DOHH2 (cell line): ENCODE results near the gene DGKE.

ENCODE experiments used
- H3F3A ChIP-seq: fragments of 200-600 bp; sonication (generic), shearing (Covaris generic); 2 replicates; pipeline ENCODE4 v1.6.0; 2016; ENCODE audit warnings: antibody characterized with exemption, mild to moderate bottlenecking; ENCODE audit not compliant: control insufficient read depth, insufficient read depth
- H3K27ac ChIP-seq: fragments of 200-600 bp; sonication (generic); 2 replicates; pipeline ENCODE4 v1.5.1; 2014; ENCODE audit warnings: low read depth, mild to moderate bottlenecking, low read length, moderate library complexity
- H3K27me3 ChIP-seq: fragments of 200-600 bp; sonication (generic); 2 replicates; pipeline ENCODE4 v1.6.1; 2014; ENCODE audit warnings: mild to moderate bottlenecking, low read length, mixed read lengths; ENCODE audit not compliant: control insufficient read depth
- H3K36me3 ChIP-seq: fragments of 200-600 bp; sonication (generic); 2 replicates; pipeline ENCODE4 v1.6.1; 2014; ENCODE audit warnings: mild to moderate bottlenecking, low read length, moderate library complexity, mixed read lengths; ENCODE audit not compliant: control insufficient read depth
- H3K4me1 ChIP-seq: fragments of 200-600 bp; sonication (generic); 2 replicates; pipeline ENCODE4 v1.6.1; 2014; ENCODE audit warnings: mild to moderate bottlenecking, low read length, mixed read lengths; ENCODE audit not compliant: control insufficient read depth
- H3K4me2 ChIP-seq: fragments of 200-600 bp; sonication (generic); 2 replicates; pipeline ENCODE4 v1.6.0; 2014; ENCODE audit warnings: mild to moderate bottlenecking, low read length, moderate library complexity
- H3K4me3 ChIP-seq: fragments of 200-600 bp; sonication (generic); 2 replicates; pipeline ENCODE4 v1.5.1; 2014; ENCODE audit warnings: mild to moderate bottlenecking, low read length, mixed read lengths
- H3K79me2 ChIP-seq: fragments of 200-600 bp; sonication (generic); 2 replicates; pipeline ENCODE4 v1.6.1; 2014; ENCODE audit warnings: mild to moderate bottlenecking, low read length, mixed read lengths; ENCODE audit not compliant: control insufficient read depth
- H3K9me2 ChIP-seq: fragments of 200-600 bp; sonication (generic); replicated peaks from 2 replicates; pipeline ENCODE4 v1.6.1; 2014; ENCODE audit warnings: mild to moderate bottlenecking, low read length, mixed read lengths; ENCODE audit not compliant: control insufficient read depth
- H3K9me3 ChIP-seq: fragments of 200-600 bp; sonication (generic); 2 replicates; pipeline ENCODE4 v1.6.1; 2014; ENCODE audit warnings: antibody characterized with exemption, low read length, mixed read lengths; ENCODE audit not compliant: control insufficient read depth, insufficient read depth
- H4K20me1 ChIP-seq: fragments of 200-600 bp; sonication (generic); 2 replicates; pipeline ENCODE4 v1.6.0; 2014; ENCODE audit warnings: low read depth, mild to moderate bottlenecking, antibody characterized with exemption, low read length, moderate library complexity; ENCODE audit not compliant: control insufficient read depth, insufficient read depth
- CTCF ChIP-seq: fragments of 200-600 bp; sonication (generic); IDR thresholded peaks from one replicate; pipeline ENCODE4 v1.5.1; 2014; ENCODE audit warnings: antibody characterized with exemption, mild to moderate bottlenecking, low read depth, low read length; ENCODE audit not compliant: poor library complexity, severe bottlenecking
- EZH2phosphoT487 ChIP-seq: fragments of 200-600 bp; sonication (generic); IDR thresholded peaks from 2 replicates; pipeline ENCODE4 v1.6.1; 2017; ENCODE audit warnings: borderline replicate concordance, mild to moderate bottlenecking, antibody characterized with exemption, low read length, moderate library complexity, mixed read lengths

Gene DGKE

DNA sequence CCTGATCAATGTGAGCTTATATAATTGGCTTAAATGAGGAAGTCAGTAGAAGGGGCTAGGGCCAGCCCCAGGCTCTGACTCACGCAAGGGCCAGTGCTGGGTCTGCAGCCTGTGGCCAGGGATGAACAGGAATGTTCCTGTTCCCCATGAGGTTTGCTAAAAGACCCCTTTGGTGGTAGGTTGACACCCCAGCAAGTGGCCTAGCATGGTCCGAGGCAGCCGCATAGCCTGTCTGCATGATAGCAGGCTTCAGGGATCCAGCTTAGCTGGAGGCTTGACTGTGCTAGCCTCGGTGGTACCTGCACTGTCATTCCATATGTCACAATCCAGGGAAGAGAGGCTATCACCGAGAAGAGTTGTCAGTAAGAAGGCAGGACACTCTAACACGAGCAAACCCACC is 56.4 kb downstream of the DGKE start:
- TF ChIP-seq EZH2phosphoT487 = no peak
- no peak for TF ChIP-seq CTCF
- Histone ChIP-seq H3K9me2 (no peaks in the 10 kb centered on the region), H4K20me1 (peaks cover 2% of the 10 kb centered on the region; the same call in 1 of the 2 replicates), H3K27me3 (no peaks in the 10 kb centered on the region), H3K4me3 (no peak overlapping the region), H3K4me1 (no peaks in the 10 kb centered on the region; the same call in 1 of the 2 replicates), H3F3A (no peaks in the 10 kb centered on the region), H3K79me2 (no peaks in the 10 kb centered on the region), H3K27ac (no peak overlapping the region), H3K36me3 (peaks cover 79% of the 10 kb centered on the region), H3K9me3 (no peaks in the 10 kb centered on the region; the same call in 1 of the 2 replicates), H3K4me2 (no peak overlapping the region)

GRCh38 chr17:56890906-56891674 is 57.1 kb downstream of the DGKE start:
- Histone ChIP-seq H3K9me3 (no peaks in the 10 kb centered on the region; the same call in 1 of the 2 replicates), H3K36me3 (peaks cover 86% of the 10 kb centered on the region)

GRCh38 chr17:56891751-56892150 is 57.8 kb downstream of the DGKE start:
- 0 out of 2 replicates have a peak, but pooled peaks cover 5% of the 10 kb centered on the region for H3F3A ChIP-seq
- peaks cover 88% of the 10 kb centered on the region for H3K36me3 ChIP-seq
- H3K79me2 ChIP-seq = no peaks in the 10 kb centered on the region
- H3K4me3 ChIP-seq = no peak overlapping the region
- H3K27ac ChIP-seq = no peak overlapping the region
- no peaks in the 10 kb centered on the region for H3K9me2 ChIP-seq
- H3K9me3 ChIP-seq = no peaks in the 10 kb centered on the region; the same call in 1 of the 2 replicates
- no peaks in the 10 kb centered on the region for H3K27me3 ChIP-seq
- H3K4me2 ChIP-seq = no peak overlapping the region
- no peak for TF ChIP-seq EZH2phosphoT487
- TF ChIP-seq CTCF = peak; percentile 62
- peaks cover 2% of the 10 kb centered on the region; the same call in 1 of the 2 replicates for H4K20me1 ChIP-seq
- H3K4me1 ChIP-seq = peaks cover 13% of the 10 kb centered on the region

More at GRCh38 chr17:56890906-56891674, 57.1 kb downstream of the DGKE start:
- H3K27me3 ChIP-seq = no peaks in the 10 kb centered on the region
- no peak overlapping the region for H3K4me3 ChIP-seq
- peaks cover 6% of the 10 kb centered on the region for H3K4me1 ChIP-seq
- no peak overlapping the region for H3K27ac ChIP-seq
- H3F3A ChIP-seq = 0 out of 2 replicates have a peak, but pooled peaks cover 2% of the 10 kb centered on the region
- no peaks in the 10 kb centered on the region for H3K9me2 ChIP-seq
- TF ChIP-seq CTCF (no peak), EZH2phosphoT487 (no peak)
- H4K20me1 ChIP-seq = peaks cover 2% of the 10 kb centered on the region; the same call in 1 of the 2 replicates
- no peaks in the 10 kb centered on the region for H3K79me2 ChIP-seq
- H3K4me2 ChIP-seq = no peak overlapping the region
